ENCODE results near the gene FOLR3. TPM values are rescaled to one million over a fixed set of nuclear protein-coding genes. Genes with fewer than 3 reads are reported as not detected.

FOLR3 gene
- total and polyA plus RNA-seq, 9 donors: 0.18 TPM; not detected in 8

DNA sequence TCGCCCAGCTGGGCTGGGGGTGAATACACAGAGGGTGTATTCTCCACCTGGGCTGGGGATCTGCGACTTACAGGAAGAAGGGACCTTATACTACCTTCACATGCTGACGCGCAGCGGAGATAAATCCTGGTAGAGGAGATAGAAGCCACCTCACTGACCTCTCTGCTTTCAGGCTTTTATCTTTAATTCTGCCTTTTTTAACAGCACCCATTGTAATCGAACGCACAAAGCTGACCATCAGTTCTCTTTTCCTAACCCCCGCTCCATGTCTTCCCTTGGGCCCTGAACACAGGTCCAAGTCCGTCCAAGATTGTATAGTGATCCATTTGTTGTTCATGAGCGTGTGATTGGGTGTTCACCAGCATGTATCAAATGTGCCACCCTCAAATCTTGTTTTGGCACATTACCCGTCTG lies 31.8 kb upstream of the FOLR3 start:
- peak overlapping the region; percentile 38 for H3K4me3 ChIP-seq (ENCODE audit: low read length)
- H3K27ac ChIP-seq (ENCODE audit: low read length): peak overlapping the region; percentile 88
- no peaks in the 10 kb centered on the region for H3K9me3 ChIP-seq (replicated peaks; ENCODE audit: control insufficient read depth, low read depth, low read length)
- no peaks in the 10 kb centered on the region for H3K27me3 ChIP-seq (ENCODE audit: control insufficient read depth, insufficient read depth, low read length)
- 50% methylated on average over 3 of the region's 11 CpGs for WGBS (ENCODE audit: insufficient coverage)
- H3K36me3 ChIP-seq (ENCODE audit: control insufficient read depth, insufficient read depth, low read length): peaks cover 30% of the 10 kb centered on the region
- no peak for DNase-seq
- H3K4me1 ChIP-seq (ENCODE audit: control insufficient read depth, insufficient read depth, low read length): peaks cover 18% of the 10 kb centered on the region

DNA sequence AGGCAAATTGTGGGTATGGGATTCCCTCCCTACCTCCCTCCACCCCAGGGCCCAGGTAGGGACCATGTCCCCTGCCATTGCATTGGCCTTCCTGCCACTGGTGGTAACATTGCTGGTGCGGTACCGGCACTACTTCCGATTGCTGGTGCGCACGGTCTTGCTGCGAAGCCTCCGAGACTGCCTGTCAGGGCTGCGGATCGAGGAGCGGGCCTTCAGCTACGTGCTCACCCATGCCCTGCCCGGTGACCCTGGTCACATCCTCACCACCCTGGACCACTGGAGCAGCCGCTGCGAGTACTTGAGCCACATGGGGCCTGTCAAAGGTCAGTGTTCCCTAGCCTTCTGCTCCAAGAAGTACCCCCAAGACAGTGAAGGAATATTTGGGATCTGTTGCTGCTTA lies 29.6 kb upstream of the FOLR3 start, which contains the start of gene TOMT:
TSS of gene TOMT (plus strand) at position 37 of the 400 bp plus-strand sequence. CDS start at position 65, 28 bp downstream.
- WGBS (ENCODE audit: insufficient coverage): 96% methylated on average over 12 of the region's 14 CpGs
- peaks cover 28% of the 10 kb centered on the region for H3K36me3 ChIP-seq (ENCODE audit: control insufficient read depth, insufficient read depth, low read length)
- H3K4me3 ChIP-seq (ENCODE audit: low read length): no peak within 1 kb of the TSS
- no peak within 1 kb of the TSS for H3K27ac ChIP-seq (ENCODE audit: low read length)
- no peaks in the 10 kb centered on the region for H3K9me3 ChIP-seq (replicated peaks; ENCODE audit: control insufficient read depth, low read depth, low read length)
- no peak for DNase-seq
- H3K27me3 ChIP-seq (ENCODE audit: control insufficient read depth, insufficient read depth, low read length): no peaks in the 10 kb centered on the region
- H3K4me1 ChIP-seq (ENCODE audit: control insufficient read depth, insufficient read depth, low read length): peaks cover 15% of the 10 kb centered on the region

DNA sequence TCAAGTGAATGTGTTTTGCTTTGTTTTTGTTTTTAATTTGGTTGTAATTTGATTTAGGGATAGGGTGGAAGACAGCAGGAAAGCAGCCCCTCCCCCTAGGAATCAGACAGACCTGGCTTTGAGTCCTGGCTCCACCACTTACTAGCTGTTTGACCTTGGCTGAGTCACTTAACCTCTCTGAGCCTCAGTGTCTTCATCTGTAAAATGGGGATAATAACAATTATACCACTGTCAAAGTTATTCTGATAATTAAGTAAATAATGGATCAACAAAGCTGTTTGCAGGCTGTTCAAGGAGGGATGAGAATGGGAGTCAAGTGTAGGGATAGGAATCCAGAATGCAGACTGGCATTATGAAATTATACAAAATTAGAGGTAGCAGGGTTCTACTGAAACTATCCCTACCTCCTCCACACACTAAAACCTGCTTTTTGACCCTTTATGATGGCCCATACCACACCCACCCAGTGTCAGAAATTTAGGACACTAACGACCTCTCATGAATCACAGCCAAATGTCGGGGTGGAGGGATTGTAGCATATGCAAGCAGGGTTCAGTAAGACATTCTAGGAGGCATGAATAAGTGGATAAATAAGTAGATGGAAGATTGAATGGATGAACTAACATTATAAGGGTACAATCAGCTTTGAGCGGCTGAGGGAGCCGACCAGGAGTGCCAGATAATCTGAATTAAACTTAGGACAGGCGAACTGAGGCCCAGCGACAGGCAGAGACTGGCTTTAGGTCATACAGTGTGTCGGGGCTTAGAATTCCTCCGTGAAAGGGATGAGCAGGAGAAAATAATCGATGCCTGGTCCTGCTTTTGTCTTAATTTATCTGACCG lies 24.0 kb upstream of the FOLR3 start:
- peaks cover 2% of the 10 kb centered on the region for H3K27me3 ChIP-seq (ENCODE audit: control insufficient read depth, insufficient read depth, low read length)
- WGBS (ENCODE audit: insufficient coverage): 7% methylated on average over 8 of the region's 10 CpGs
- H3K36me3 ChIP-seq (ENCODE audit: control insufficient read depth, insufficient read depth, low read length): peaks cover 24% of the 10 kb centered on the region
- H3K4me1 ChIP-seq (ENCODE audit: control insufficient read depth, insufficient read depth, low read length): peaks cover 13% of the 10 kb centered on the region
- H3K4me3 ChIP-seq (ENCODE audit: low read length): peak overlapping the region; percentile 91
- peak overlapping the region; percentile 100 for H3K27ac ChIP-seq (ENCODE audit: low read length)
- DNase-seq: peak; percentile 48
- H3K9me3 ChIP-seq (replicated peaks; ENCODE audit: control insufficient read depth, low read depth, low read length): no peaks in the 10 kb centered on the region

DNA sequence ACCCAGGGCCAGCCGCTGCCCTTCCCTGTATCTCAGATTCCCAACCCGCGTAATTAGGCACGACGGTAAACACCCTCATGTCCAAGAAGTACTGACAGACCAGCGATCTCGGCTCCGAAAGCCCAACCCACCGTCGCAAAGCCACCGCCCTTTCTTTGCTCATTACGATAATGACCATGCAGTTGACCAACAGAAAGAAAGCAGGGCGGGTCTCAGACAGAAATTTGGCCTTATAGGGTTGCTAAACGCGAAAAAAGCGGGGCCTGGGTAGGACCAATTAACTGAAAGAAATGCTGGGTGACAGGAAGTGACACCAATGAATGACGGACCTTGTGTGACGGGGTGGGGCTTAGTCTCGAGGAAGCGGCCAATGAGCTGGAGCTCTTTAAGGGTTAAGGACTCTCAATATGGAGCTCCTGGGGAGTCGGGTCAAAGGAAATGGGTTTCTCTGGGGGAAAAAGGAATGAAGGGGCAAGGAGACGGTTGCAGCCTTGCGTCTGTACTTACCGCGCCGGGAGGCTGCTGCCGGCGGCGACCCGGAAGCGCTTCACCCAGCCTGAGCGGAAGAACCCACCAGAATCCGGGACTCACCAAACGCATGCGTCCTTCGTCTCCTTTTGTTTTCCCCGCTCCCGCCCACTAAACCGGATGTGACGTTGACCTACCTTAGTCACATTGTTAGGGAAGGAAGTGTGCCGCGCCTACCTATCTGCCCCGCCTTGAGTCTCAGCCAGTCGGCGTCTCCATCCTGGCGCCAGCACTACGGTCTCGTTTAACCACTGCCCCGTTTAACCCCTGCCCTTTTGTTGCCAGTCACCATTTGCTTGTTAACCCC lies 23.2 kb upstream of the FOLR3 start, which contains the start of gene ANAPC15:
TSS of gene ANAPC15 (minus strand) at position 553 of the 835 bp plus-strand sequence. CDS start 1,419 bp downstream, outside the sequence.
- peak; percentile 100 for DNase-seq
- peak within 1 kb of the TSS; percentile 91 for H3K4me3 ChIP-seq (ENCODE audit: low read length)
- WGBS (ENCODE audit: insufficient coverage): under 1% methylated on average over 49 of the region's 49 CpGs
- H3K9me3 ChIP-seq (replicated peaks; ENCODE audit: control insufficient read depth, low read depth, low read length): no peaks in the 10 kb centered on the region
- peaks cover 24% of the 10 kb centered on the region for H3K36me3 ChIP-seq (ENCODE audit: control insufficient read depth, insufficient read depth, low read length)
- H3K27ac ChIP-seq (ENCODE audit: low read length): peak within 1 kb of the TSS; percentile 100
- peaks cover 13% of the 10 kb centered on the region for H3K4me1 ChIP-seq (ENCODE audit: control insufficient read depth, insufficient read depth, low read length)
- H3K27me3 ChIP-seq (ENCODE audit: control insufficient read depth, insufficient read depth, low read length): peaks cover 10% of the 10 kb centered on the region

DNA sequence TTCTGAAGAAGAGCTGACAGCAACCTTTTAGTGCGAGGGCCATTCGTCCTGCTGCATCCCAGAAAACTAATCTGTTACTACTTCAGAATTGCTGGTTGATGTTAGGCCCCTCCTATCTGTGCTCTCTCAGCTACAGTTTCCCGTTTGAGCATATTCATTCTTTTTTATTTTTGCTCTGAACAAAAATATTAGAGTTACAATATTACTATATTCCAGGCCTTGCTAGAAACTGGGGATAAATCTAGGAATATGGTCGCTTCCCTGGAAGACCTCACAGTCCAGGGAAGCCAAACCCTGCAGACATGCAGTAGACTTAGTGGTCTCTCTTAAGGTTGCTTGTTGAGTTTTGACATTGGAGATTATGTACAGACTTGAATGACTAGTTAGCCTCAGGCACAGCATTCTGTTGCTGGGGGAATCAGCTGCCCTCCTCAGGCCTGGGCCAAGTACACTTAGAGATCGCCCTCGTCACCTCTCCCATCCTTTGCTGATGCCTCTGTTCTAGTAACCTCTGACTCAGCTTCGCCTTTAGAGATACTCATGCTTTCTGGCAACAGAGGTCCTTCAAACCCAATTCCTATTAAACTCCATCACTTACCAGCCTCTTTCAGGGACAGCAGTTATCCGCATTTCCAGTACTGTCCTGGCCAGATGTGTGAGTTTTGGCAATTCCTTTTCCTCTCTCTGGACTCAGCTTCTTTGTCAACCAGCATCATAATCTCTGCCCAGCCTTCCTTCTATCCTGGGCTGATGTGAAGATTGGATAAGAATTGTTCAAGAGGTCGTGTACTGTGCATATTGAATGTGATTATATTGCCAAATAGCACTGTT lies 22.3 kb upstream of the FOLR3 start:
- H3K9me3 ChIP-seq (replicated peaks; ENCODE audit: control insufficient read depth, low read depth, low read length): no peaks in the 10 kb centered on the region
- DNase-seq: no peak
- peak overlapping the region; percentile 100 for H3K27ac ChIP-seq (ENCODE audit: low read length)
- peaks cover 13% of the 10 kb centered on the region for H3K27me3 ChIP-seq (ENCODE audit: control insufficient read depth, insufficient read depth, low read length)
- peak overlapping the region; percentile 91 for H3K4me3 ChIP-seq (ENCODE audit: low read length)
- WGBS (ENCODE audit: insufficient coverage): 67% methylated on average over 6 of the region's 9 CpGs
- peaks cover 20% of the 10 kb centered on the region for H3K36me3 ChIP-seq (ENCODE audit: control insufficient read depth, insufficient read depth, low read length)
- peaks cover 13% of the 10 kb centered on the region for H3K4me1 ChIP-seq (ENCODE audit: control insufficient read depth, insufficient read depth, low read length)

DNA sequence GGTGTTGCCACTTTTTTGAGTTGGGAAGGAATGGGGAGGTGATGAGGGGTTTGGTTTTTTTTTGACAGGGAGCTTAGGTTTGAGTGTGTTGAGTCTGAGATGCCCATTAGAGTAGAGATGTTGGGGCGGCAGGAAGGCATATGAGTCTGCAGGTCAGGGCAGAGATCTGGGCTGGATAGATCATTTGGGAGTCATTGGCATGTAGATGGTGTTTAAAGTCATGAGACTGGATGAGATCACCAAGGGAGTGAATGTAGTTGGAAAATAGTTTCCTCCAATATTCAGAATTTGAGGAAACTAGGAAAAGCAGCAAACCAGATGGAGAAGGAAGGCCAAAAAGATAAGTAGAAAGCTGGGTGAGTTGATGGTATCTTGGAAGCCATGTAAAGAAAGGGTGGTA lies 21.0 kb upstream of the FOLR3 start:
- Histone ChIP-seq H3K4me1 (ENCODE audit: control insufficient read depth, insufficient read depth, low read length) (peaks cover 13% of the 10 kb centered on the region), H3K27ac (ENCODE audit: low read length) (no peak overlapping the region), H3K9me3 (replicated peaks; ENCODE audit: control insufficient read depth, low read depth, low read length) (no peaks in the 10 kb centered on the region), H3K27me3 (ENCODE audit: control insufficient read depth, insufficient read depth, low read length) (peaks cover 20% of the 10 kb centered on the region), H3K4me3 (ENCODE audit: low read length) (no peak overlapping the region), H3K36me3 (ENCODE audit: control insufficient read depth, insufficient read depth, low read length) (peaks cover 11% of the 10 kb centered on the region)
- no peak for DNase-seq
- 100% methylated on average over 1 of the region's 1 CpG for WGBS (ENCODE audit: insufficient coverage)

DNA sequence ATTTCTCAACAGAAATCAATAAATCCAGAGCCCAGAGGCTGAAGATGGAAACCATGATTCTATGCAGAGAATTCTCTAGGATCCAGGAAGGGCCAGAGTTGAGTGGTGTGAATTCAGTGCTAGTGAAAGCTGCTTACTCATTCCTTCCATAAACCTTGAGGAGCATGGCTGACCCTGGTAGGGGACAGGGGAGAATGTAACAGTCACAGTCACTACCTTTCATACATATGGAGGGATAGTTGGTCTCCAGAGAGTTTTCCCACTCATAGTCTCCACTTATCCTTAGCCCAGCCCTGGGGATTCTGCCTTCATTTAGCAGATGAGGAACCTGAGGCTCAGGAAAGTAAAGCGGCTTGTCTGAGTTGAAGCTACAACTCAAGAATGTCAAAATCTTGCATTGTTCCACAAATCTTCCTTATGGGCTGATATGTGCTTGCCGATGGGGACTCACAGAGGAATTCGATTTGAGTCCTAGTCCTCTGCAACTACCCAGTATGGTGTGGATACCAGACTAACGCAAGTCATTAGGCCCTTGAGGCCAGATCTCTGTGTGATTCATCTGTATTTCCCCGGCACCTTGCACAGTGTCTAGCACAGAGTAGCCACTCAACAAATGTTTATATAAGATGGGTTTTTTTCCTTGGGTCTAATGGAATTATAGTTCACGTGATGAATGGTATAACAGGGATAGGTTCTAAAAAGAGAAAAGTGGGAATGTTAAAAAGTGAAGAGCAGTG lies 19.3 kb upstream of the FOLR3 start:
- WGBS (ENCODE audit: insufficient coverage): 91% methylated on average over 4 of the region's 6 CpGs

DNA sequence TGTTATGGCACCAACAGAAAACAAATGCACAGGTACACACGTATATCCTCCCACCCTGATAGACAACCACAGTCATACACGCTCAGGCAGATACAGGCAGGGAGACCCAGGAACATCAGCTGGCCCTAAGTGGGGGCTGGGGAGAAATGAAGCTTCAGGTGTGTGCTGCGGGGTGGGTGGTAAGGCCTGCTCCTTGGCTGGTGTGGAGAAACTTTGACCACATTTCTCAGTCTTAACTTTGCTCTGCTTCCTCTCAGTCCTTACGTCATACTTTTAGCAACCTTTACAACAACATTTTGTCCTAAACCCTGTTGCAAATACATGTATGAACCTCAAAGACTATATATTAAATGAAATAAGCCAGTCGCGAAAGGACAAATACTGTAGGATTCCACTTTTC lies 16.3 kb upstream of the FOLR3 start:
- H3K4me1 ChIP-seq (ENCODE audit: control insufficient read depth, insufficient read depth, low read length): no peaks in the 10 kb centered on the region
- no peaks in the 10 kb centered on the region for H3K36me3 ChIP-seq (ENCODE audit: control insufficient read depth, insufficient read depth, low read length)
- DNase-seq: no peak
- H3K27me3 ChIP-seq (ENCODE audit: control insufficient read depth, insufficient read depth, low read length): peaks cover 25% of the 10 kb centered on the region
- no CpG with 5 or more reads among the region's 6 CpGs for WGBS (ENCODE audit: insufficient coverage)
- no peaks in the 10 kb centered on the region for H3K9me3 ChIP-seq (replicated peaks; ENCODE audit: control insufficient read depth, low read depth, low read length)
- no peak overlapping the region for H3K4me3 ChIP-seq (ENCODE audit: low read length)
- no peak overlapping the region for H3K27ac ChIP-seq (ENCODE audit: low read length)

More for the DNA sequence above, 19.3 kb upstream of the FOLR3 start:
- no peaks in the 10 kb centered on the region for H3K36me3 ChIP-seq (ENCODE audit: control insufficient read depth, insufficient read depth, low read length)
- H3K9me3 ChIP-seq (replicated peaks; ENCODE audit: control insufficient read depth, low read depth, low read length): no peaks in the 10 kb centered on the region
- H3K27me3 ChIP-seq (ENCODE audit: control insufficient read depth, insufficient read depth, low read length): peaks cover 25% of the 10 kb centered on the region
- H3K4me1 ChIP-seq (ENCODE audit: control insufficient read depth, insufficient read depth, low read length): peaks cover 13% of the 10 kb centered on the region
- no peak overlapping the region for H3K4me3 ChIP-seq (ENCODE audit: low read length)
- DNase-seq: no peak
- H3K27ac ChIP-seq (ENCODE audit: low read length): no peak overlapping the region

DNA sequence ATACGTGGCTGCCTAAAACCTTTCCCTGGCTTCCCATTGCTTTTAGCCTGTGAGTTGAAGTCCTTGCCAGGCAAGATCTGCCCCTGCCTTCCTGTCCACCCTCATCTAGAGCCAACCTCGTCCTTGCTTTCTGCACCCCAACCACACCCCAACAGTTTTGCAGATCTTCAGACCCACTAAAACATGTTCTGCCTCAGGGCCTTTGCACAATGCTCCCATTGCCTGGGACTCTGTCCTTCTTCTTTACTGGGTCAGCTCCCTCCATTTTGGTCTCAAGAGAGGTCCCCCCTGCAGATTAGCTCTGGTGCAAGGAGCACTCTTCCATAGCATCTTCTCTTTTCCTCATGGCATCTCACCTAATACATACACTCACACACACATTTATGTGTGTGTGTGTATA lies 14.6 kb upstream of the FOLR3 start:
- WGBS (ENCODE audit: insufficient coverage): 63% methylated on average over 2 of the region's 2 CpGs
- no peaks in the 10 kb centered on the region for H3K9me3 ChIP-seq (replicated peaks; ENCODE audit: control insufficient read depth, low read depth, low read length)
- no peak for DNase-seq
- no peak overlapping the region for H3K27ac ChIP-seq (ENCODE audit: low read length)
- H3K27me3 ChIP-seq (ENCODE audit: control insufficient read depth, insufficient read depth, low read length): peaks cover 22% of the 10 kb centered on the region
- no peaks in the 10 kb centered on the region for H3K36me3 ChIP-seq (ENCODE audit: control insufficient read depth, insufficient read depth, low read length)
- H3K4me3 ChIP-seq (ENCODE audit: low read length): no peak overlapping the region
- no peaks in the 10 kb centered on the region for H3K4me1 ChIP-seq (ENCODE audit: control insufficient read depth, insufficient read depth, low read length)
